D341Med (cell line): ENCODE results near the gene CPA5.
"Not testable (repeated sequence)": the region's sequence is repeated elsewhere in the genome, so short reads cannot be mapped to it uniquely, and the experiment has no call there.

Source experiments
- DNase-seq: peaks from one replicate; pipeline ENCODE4 v3.0.0; 2012; ENCODE audit warnings: low spot score

Gene CPA5

DNA sequence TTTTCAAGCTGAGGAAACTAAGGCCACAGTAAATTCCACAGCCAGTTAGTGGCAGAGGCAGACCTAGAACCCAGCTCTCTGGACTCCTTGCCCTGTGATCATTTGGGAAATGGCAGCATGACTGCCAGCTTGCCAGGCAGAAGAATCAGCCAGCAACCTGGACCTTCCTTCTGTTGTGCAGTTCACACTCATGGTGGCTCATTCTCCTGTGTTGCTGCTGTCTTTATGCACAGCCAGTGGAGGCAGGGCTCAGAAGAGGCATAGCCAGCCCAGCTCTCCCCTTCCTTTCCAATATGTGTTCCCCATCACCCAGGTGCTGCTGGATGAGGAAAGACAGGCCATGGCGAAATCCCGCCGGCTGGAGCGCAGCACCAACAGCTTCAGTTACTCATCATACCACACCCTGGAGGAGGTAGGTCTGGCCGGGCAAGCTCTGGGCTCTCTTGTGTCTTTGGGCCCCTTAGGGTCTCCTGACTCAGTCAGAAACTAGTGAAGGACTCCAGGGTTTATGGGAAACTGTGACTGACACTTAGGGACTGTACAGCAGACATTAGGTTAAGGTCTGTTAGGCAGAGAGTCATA lies 14.8 kb downstream of the CPA5 start:
- no peak for DNase-seq

DNA sequence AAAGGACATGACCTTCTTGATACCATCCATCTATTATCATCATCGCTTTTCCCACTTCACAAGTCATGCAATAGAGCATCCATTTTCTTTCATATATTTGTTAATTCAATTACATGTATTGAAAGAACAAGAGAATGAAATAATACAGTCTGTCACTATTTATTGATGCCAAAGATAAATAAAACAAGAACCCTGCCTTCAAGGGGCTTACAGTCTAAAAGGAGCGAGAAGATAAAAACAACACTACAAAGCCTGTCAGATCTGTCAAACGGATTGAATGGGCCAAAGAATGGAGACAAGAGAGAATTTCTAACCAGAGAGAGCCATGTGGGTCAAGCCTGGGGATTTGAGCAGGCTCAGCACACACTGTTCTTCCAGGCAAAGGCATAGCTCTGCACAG lies 15.9 kb downstream of the CPA5 start:
- no peak for DNase-seq

DNA sequence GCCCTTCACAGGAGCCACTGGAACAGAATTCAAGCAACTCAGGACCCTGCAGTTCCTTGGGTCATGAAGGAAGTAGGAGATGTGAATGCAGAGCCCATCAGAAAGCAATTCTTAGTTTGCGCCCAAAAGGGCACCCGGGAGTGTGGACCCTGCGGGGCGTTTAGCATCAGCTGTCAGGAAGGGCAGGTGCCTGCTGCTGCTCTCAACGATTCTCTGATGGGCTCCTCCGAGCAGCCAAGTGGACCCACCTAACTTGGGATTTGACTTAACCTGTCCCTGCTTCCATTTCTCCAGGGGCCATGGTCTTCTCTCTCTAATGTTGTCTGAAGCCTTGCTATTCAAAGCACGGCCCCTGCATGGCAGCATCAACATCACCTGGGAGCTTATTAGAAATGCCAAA lies 17.1 kb downstream of the CPA5 start:
- DNase-seq: no peak

DNA sequence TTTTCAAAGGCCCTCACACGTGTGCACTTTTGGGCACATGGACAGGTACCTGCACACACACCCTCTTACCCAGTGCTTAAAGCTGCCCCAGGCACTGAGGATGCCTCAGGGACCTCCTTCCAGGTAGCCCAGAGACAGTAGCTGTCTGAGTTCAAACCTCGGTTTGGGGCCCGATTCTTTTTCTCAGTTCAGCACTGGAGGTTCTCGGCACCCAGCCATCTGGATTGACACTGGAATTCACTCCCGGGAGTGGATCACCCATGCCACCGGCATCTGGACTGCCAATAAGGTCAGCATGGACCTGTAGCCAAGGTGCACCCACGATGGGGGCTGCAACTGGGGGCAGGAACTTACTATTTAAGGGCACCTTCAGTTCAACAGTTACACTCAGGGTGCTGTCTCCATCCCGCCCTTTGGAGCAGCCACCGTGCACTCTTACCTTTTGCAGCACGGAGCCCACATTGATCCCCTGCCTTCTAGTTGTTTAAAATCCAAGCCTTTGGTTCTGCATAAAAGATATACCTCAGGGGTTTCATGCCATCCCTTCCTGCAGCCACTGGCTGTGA lies 17.7 kb downstream of the CPA5 start:
- no peak for DNase-seq

DNA sequence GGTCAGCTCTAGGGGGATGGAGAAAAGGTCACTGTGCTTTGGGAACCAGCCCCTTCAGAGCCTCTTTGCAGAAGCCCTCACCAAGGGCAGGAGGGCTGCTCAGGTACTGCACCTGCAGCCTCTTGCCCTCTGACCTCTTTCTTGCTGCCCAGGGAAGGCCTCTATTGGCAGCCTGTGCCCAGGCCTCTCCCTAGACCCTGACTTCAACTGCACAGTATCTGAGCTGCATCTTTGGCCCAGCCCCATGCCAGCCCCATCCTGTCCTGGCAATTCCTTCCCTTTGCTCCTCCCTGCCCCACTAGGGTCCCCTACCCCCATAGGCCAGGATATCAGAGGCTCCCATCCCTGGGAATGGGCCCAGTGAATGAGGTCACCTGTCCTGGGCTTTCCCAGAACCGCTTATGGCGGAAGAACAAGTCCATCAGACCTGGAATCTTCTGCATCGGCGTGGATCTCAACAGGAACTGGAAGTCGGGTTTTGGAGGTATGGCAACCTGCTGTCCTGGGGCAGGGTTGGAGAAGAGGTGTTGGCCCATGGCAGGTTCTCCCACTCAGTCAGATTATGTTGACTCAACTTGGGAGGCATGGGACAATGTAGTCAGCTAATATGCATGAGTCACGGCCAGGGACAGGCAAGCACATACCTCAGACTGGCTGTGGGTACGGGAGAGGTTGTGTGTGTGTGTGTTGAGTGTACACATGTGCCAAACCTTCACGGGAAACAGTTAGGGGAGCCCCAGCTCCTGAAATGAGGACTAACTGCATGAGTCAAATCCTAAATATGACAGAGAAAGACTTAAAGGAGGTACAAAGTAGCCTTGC lies 18.6 kb downstream of the CPA5 start:
- no peak for DNase-seq

DNA sequence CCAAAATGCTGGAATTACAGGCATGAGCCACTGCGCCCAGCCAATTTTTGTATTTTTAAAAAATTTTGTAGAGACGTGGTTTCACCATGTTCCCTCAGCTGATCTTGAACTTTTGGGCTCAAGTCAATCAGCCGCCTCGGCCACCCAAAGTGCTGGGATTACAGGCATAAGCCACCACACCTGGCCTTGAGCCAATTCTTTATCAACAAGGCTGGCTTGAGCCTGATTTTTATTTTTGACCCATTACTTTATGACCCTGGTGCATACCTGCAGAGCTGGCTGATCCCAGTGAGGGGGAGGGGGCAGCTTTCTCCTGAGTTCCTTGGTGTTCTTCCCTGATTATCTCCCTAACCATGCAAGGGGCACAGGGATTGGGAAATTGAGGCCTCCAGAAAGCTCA lies 19.8 kb downstream of the CPA5 start:
- no peak for DNase-seq

DNA sequence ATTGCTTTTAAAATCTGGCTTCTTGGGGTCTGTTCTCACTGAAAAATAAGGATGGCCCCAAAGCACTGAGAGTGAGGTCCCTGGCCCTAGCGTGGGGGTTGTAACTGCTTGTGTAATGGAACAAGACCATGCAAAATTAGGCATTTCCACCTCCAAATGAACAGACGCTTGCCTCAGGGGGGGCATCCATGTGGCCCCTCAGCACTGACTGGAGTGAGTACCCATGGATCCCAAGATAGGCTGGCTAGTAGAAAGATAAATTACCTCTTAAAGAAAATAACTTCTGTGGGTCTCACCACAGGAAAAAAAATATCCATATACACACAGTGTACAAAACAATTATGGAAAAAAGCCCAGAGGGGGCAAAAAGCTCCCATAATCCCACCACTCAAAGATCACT lies 20.5 kb downstream of the CPA5 start:
- DNase-seq: no peak

DNA sequence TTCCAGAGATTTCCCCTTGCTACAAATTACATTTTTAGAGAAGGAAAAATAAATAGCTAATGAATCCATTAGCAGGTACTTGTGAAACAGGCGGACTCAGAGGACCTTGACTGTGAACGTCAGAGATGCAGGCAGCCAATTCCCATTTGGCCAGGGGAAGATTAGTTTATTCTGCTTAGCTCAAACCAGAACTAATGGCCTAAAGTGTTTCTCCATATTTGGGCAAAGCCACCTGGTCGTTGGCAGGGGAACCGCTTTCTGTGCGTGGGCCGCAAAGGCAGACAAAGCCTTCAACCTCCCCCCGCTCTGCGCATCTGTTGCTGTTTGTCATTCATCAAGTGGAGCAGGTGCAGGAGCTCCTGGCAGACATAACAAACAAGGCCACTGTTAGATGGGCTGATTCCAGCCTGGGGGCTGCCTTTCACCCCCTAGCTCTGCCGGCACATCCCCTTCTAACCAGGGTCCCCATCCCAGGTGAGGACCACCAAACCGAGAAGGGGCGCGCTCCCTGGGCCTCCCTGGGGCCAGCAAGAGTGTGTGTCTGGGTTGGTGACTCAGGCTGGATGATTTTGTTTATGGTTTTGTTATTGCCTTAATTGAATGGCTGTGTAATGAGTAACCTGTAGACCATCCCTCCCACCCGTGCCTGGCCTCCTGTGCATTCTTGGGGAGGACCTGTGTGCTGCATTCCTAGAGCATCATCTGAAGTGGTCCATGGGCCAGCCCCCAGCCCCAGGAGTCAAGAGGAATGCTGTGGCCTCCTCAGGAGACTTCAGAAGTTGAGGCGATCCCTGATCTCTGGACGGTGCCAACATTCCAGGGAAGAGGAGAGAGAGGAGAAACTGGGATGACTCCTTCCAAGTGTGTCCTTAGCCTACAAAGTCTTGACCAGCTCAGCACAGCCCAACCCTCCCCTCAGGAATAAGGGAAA lies 21.2 kb downstream of the CPA5 start:
- peak; percentile 68 for DNase-seq

DNA sequence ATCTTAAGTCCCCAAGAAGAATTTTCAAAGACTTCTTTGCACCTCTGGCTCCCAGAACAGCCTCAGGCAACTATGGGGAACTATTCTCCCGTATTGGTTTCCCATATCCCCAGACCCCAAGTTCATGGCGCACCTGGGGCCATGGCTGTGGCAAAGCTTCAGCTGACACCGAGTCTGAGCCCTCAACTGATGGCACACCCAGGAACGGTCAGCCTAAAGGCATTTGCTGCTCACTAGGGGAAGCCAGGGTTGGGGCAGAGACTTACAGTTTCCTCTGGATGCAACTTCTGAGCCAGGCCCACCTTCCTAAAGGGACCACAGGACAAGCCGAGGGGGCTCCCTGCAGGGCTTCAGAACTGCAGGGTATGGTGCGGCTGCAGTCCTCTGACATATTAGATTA lies 21.9 kb downstream of the CPA5 start:
- no peak for DNase-seq

DNA sequence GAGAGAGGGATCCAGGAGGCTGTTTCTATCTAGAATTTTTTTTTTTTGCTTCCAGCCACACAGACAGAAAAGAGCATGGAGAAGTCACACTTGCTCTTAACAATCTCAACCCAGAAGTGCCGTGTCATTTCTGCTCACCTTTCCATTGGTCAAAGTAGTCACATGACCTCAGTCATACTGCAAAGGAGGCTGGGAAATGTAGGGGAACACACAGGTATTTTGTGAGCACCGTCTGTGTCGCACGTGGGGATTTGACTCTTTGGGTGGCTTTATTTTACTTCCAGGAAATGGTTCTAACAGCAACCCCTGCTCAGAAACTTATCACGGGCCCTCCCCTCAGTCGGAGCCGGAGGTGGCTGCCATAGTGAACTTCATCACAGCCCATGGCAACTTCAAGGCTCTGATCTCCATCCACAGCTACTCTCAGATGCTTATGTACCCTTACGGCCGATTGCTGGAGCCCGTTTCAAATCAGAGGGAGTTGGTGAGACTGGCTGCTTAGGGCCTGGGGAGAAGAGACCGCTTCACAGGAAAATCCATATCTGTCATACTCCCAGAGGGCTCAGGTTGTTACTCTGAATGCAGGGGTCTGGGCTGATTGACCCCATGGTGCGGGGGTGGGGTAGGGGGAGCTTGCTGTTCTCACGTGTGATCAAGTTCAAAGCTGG lies 22.6 kb downstream of the CPA5 start:
- DNase-seq: no peak

DNA sequence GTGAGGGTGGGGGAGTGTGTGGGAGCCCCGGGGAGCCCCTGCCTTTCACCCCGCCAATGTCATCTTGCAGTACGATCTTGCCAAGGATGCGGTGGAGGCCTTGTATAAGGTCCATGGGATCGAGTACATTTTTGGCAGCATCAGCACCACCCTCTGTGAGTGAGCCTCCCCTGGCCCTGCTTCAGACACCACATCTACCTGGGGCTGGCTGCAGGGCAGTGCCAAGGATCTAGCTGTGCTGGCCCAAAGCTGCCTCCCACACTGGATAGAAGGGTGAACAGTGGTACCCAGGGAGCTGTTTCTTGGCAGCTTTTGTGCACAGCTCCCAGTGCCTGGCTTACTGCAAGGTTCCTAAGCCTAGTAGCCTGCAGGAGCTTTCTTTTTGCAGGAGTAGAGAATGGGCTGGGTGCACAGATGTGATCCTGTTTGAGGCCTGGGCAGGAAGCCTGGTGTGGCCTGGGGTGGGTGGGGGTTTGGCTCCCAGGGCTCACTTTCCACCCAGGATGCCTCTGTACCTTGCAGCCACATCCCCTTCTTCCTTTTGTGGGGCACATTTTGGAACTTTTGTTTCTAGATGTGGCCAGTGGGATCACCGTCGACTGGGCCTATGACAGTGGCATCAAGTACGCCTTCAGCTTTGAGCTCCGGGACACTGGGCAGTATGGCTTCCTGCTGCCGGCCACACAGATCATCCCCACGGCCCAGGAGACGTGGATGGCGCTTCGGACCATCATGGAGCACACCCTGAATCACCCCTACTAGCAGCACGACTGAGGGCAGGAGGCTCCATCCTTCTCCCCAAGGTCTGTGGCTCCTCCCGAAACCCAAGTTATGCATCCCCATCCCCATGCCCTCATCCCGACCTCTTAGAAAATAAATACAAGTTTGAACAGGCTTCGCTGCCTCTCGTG lies 23.5 kb downstream of the CPA5 start:
- DNase-seq: no peak

DNA sequence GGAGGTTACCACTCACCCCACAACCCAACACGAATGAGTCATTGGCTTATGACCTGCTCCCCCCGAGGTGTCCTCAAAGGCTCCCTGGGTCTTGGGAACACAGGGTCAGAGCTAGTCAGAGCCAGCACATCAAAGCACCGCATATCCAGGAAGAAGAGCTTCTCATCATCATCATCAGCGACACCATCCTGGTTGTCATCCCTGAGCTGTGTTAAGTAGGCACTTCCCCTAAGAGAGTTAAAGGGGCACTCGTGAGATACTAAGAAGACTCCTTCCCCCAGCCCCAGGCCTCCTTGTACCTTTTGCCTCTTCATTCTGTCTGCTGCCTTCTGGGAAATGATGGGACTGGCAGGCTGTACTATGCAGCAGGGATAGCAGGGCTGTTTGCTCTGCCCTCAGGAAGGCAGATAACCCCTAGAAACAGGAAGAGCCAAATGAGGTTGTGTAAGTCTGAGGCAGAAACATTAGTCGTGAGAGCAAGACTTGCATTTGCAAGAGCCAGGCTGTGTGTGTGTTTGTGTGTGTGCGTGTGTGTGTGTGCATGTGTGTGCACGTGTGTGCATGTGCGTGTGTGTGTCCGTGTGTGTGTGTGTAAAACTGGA lies 24.6 kb downstream of the CPA5 start:
- no peak for DNase-seq

DNA sequence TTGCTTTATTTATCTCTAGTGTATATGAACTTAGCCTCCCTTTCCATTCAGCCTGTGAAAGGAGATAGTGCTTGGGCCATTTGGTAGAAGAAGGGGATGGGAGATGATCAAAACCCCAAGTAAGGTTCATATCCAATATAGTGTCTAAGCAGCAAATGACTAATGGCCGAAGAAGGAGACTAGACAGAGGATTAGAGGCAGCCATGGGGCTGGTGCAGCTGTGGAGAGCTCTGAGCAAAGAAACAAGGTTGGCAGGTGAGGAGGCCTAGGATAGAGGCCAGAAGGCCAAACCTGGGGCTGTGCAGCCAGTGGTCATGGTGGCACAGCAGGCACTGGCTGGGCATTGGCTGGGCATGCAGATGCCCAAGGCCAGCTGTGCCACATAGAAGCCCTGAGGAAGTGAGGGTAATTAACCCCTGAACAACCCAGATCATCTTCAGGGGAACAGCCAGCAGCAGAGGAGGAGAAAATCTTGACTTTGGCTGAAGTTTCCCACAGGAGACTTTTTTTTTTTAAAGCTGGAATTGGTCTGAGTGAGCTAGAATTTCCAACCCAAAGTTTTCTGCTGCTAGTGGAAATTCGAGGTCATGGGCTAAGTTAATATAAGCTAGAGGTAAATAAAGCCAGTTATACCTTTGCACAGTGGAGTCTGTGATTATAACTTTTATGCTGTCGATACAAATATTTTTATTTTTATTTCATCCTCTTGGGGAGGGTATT lies 25.4 kb downstream of the CPA5 start:
- DNase-seq: no peak

DNA sequence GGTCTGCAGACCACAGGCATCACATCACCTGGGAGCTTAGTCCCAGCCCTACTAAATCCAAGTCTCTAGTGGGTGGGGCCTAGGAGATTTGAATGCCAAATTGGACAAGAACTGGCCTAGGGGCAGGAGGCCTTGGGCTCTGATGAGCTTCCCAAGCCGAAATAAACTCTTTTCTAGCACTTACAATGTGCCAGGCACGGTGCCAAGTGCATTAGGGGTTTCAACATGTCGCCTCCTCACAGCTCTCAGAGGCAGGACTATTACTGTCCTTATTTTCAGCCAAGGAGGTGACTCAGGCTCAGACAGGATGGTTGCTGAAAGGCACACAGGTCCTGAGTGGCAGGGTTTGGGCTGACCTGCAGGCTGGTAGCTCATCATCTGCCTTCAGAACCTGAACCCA lies 26.4 kb downstream of the CPA5 start:
- no peak for DNase-seq

DNA sequence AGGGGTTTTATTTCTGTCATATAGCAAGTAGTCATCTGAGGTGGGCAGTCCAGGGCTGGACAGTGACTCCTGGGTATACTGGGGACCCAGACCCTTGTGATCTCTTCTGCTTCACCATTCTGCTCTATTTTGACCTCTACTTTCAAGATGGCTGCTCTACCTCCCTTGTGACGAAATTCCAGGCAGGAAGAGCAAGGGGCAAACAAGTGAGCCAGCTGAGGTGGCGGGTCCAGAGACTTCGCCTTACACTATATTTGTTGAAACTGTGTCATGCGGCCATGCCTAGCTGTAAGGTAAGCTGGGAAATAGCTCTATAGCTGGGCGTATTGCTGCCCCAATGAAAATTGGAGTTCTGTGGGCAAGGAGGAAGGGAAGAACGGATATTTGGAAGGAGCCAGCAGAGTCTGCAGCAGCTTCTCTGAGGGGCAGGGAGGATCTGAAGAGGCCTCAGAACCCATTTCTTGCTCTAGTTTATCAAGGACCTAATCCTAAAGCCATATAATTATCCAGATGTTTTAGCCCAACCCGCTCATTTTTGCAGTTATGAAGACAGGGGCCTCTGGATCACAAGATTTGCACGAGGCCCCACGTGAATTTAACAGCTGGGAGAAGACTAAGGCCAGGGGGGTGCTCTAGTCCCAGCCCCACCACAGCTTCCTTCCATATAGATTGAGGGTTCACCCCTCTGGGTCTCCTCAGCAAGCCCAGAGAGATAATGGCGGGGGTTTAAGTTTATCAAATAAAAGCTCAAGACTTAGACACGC lies 28.0 kb downstream of the CPA5 start:
- no peak for DNase-seq

DNA sequence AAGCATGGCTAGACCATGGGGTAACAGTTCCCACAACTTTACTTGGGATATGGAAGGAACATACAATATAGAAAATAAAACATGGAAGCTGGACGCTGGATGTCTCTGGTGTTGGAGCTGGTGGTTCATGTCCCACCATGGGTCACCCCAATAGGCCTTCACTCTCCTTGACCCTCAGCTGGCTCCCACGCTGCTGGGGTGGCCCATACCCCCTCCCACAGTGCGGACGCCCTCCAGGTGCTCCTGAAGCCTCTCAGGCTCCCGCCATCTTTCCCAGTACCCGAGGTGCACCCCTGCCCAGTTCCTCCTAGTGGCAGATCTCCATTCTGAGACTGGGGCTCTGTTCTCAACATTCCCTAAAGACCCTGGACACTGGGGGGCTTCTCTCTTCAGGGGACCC lies 29.9 kb downstream of the CPA5 start:
- DNase-seq: no peak

DNA sequence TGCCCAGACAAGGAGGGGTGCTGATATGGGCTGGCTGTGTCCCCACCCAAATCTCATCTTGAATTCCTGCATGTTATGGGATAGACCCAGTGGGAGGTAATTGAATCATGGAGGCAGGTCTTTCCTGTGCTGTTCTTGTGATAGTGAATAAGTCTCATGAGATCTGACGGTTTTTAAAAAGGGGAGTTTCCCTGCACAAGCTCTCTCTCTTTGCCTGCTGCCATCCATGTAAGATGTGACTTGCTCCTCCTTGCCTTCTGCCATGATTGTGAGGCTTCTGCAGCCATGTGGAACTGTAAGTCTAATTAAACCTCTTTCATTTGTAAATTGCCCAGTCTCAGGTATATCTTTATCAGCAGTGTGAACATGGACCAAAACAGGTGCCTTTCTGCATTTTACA lies 31.8 kb downstream of the CPA5 start:
- not testable (repeated sequence) for DNase-seq

DNA sequence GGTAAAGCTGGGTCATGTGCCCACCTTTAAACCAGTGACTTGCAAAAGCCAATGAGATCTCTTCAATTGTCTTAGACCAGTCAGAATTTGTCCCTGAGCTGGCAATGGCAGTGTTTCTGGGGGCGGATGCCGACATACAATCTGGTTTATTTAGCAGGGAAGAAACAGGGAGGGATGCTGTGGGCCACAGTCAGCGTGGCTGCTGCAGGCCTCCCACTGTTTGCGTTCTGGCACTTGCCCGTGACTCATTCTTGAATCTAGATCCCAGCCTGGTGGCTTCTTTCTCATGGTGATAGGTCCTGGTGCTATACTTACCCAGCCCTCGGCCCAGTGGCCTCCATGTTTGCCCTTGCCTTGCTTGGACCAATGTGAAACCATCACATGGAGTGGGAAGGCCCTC lies 32.6 kb downstream of the CPA5 start:
- no peak for DNase-seq

DNA sequence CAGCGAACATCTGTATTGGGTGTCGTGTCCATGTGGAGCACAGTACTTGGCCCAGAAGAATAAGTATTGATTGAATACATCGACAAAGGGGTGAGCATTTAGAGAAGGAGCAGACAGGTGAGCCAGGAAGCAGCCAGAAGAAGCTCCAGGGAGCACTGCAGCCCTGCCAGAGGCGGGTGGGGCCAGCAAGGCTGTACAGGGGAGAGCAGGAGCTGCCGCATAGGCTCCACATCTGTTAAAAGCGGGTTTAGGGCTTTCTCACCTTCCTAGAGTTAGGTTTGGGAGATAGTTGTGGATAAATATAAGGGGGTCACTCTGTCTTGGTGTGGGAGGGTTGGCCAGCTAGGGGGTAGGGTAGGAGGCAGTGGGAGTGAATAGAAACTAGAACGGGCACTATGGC lies 34.4 kb downstream of the CPA5 start:
- no peak for DNase-seq
